Right lobe of liver (tissue), 6 donors: ENCODE results near the gene PAX6. TPM values are rescaled to one million over a fixed set of nuclear protein-coding genes. Genes with fewer than 3 reads are reported as not detected.

ENCODE experiments used
- ATAC-seq, 4 donors: fragments of 200-7000 bp; cut with Tn5 transposase; one replicate each; pipeline ENCODE4 v1.9.1; 2020; ENCODE audit warnings: mild to moderate bottlenecking in 4 of 4, moderate library complexity in 4 of 4
- DNase-seq, 3 donors: peaks; one replicate each; pipeline ENCODE4 v3.0.0-alpha.2; 2020
- H3K27ac ChIP-seq, 3 donors: fragments of 200-600 bp; one replicate each; pipeline ENCODE4 v1.8.0; 2022
- H3K27me3 ChIP-seq, 2 donors: fragments of 200-600 bp; one replicate each; pipeline ENCODE4 v1.8.0; 2022
- H3K36me3 ChIP-seq, 4 donors: fragments of 200-600 bp; sonication (generic) in 1 of 4; one replicate each; pipeline versions ENCODE4 v1.5.1 to v1.8.0; 2017 to 2022; ENCODE audit warnings: control low read depth in 1 of 4
- H3K4me1 ChIP-seq, 4 donors: fragments of 200-600 bp; sonication (generic) in 1 of 4; one replicate each; pipeline versions ENCODE4 v1.5.1 to v1.8.0; 2017 to 2022; ENCODE audit warnings: control low read depth in 1 of 4
- H3K4me3 ChIP-seq, 3 donors: fragments of 200-600 bp; one replicate each; pipeline ENCODE4 v1.8.0; 2022
- H3K9me3 ChIP-seq, 4 donors: fragments of 200-600 bp; sonication (generic) in 1 of 4; one replicate each; pipeline versions ENCODE4 v1.5.1 to v1.8.0; 2017 to 2022; ENCODE audit warnings: control low read depth in 1 of 4
- CTCF ChIP-seq, 4 donors: fragments of 200-600 bp in 3 of 4; fragments of 450-650 bp in 1 of 4; IDR thresholded peaks; one replicate each; pipeline versions ENCODE4 v1.5.1 to v1.8.0; 2016 to 2022; ENCODE audit warnings: antibody characterized with exemption in 4 of 4, mild to moderate bottlenecking in 2 of 4
- POLR2A ChIP-seq: fragments of 450-650 bp; IDR thresholded peaks from one replicate; pipeline ENCODE4 v1.6.1; 2017; ENCODE audit warnings: antibody characterized with exemption, mild to moderate bottlenecking
- WGBS: methylation state at CpG from one replicate; pipeline ENCODE4 v1.1.6; 2018; ENCODE audit warnings: low coverage, low lambda C conversion rate; ENCODE audit not compliant: insufficient coverage; ENCODE audit errors: missing lambda C conversion rate; 5-methylcytosine and 5-hydroxymethylcytosine counted together
- intact Hi-C, 2 donors: fragments of 100-400 bp; cut with DNase I; formaldehyde crosslinking; loops; one replicate each; pipeline versions ENCODE4 v1.11.2 to v1.14.1; 2022
- total RNA-seq, 6 experiments: library from RNA; depleted of rRNA in 2 of 6; stranded (reverse); fragments of >200 nt in 2 of 6; fragmentation: NEBNext Ultra II Directional in 3 of 6; extraction: Animal tissue kit (Norgen Biotek cat#: 25700) in 3 of 6; gene quantifications; one replicate each; pipeline versions ENCODE4 v1.1.0 to v1.2.4, GENCODE V29; 2016 to 2023
- donor health status: DM: no; HTN: yes; CAD: no.
- donor health status: DM: no; HTN: no; CAD: no.
- donor health status: DM: no; HTN: no; CAD: no.
- donor health status: DM: no; HTN: yes; CAD: no.
- donor health status: DM: no; HTN: yes; CAD: no.

PAX6 gene
- total RNA-seq, 6 experiments from 2014 or later = not detected

- Histone ChIP-seq H3K36me3 (no peaks in the 10 kb centered on the region), H3K27me3 (peaks cover 44 to 84% of the 10 kb centered on the region in 2 donors), H3K9me3 (no peaks in the 10 kb centered on the region), H3K4me1 (peaks cover 0 to 17% (median 0%) of the 10 kb centered on the region in 4 donors), H3K27ac (no peak overlapping the region), H3K4me3 (no peak overlapping the region)
- DNase-seq (no peak), ATAC-seq (no peak)
- TF ChIP-seq POLR2A = no peak
- TF ChIP-seq CTCF (IDR thresholded peaks at IDR 0.05) = no peak
- 7% methylated on average over 5 of the region's 5 CpGs for WGBS
- intact Hi-C loops = no loop called here
Measured at GRCh38 chr11:31821235-31821764, 10.2 kb upstream of the PAX6 start.

GRCh38 chr11:31820438-31820818 lies 9.3 kb upstream of the PAX6 start:
- Histone ChIP-seq H3K27me3 (peaks cover 49 to 81% of the 10 kb centered on the region in 2 donors), H3K4me1 (peaks cover 0 to 24% (median 3%) of the 10 kb centered on the region in 4 donors), H3K9me3 (no peaks in the 10 kb centered on the region), H3K36me3 (no peaks in the 10 kb centered on the region), H3K4me3 (no peak overlapping the region), H3K27ac (no peak overlapping the region)
- ATAC-seq (peak in 1 of 4 donors; percentile 25), DNase-seq (no peak)
- WGBS = 3% methylated on average over 11 of the region's 15 CpGs
- intact Hi-C loops = no loop called here
- TF ChIP-seq POLR2A = no peak
- TF ChIP-seq CTCF (IDR thresholded peaks at IDR 0.05) = no peak

- WGBS = 8% methylated on average over 21 of the region's 55 CpGs
- intact Hi-C loops = no loop called here
Measured at GRCh38 chr11:31819621-31820437, 8.7 kb upstream of the PAX6 start.

GRCh38 chr11:31818874-31819331 lies 7.8 kb upstream of the PAX6 start:
- WGBS = 5% methylated on average over 9 of the region's 26 CpGs
- Histone ChIP-seq H3K4me3 (no peak overlapping the region), H3K4me1 (peaks cover 0 to 24% (median 4%) of the 10 kb centered on the region in 4 donors), H3K9me3 (no peaks in the 10 kb centered on the region), H3K27me3 (peaks cover 45 to 73% of the 10 kb centered on the region in 2 donors), H3K27ac (no peak overlapping the region), H3K36me3 (no peaks in the 10 kb centered on the region)
- DNase-seq (no peak), ATAC-seq (no peak)
- no peak for TF ChIP-seq POLR2A
- no peak for TF ChIP-seq CTCF (IDR thresholded peaks at IDR 0.05)
- intact Hi-C loops = no loop called here

More at GRCh38 chr11:31819621-31820437, 8.7 kb upstream of the PAX6 start:
- no peak for DNase-seq
- peak in 3 of 4 donors; percentile 12 to 25 (median 20) for ATAC-seq
- Histone ChIP-seq H3K27ac (no peak overlapping the region), H3K9me3 (no peaks in the 10 kb centered on the region), H3K36me3 (no peaks in the 10 kb centered on the region), H3K4me3 (no peak overlapping the region), H3K27me3 (peaks cover 49 to 75% of the 10 kb centered on the region in 2 donors), H3K4me1 (peaks cover 0 to 24% (median 3%) of the 10 kb centered on the region in 4 donors)
- TF ChIP-seq CTCF (IDR thresholded peaks at IDR 0.05) = no peak
- TF ChIP-seq POLR2A = no peak
